Peyer's patch (tissue), 4 donors: ENCODE measurements around the gene DMKN.

Experiments
- POLR2A ChIP-seq, 2 donors: fragments of 450-650 bp; IDR thresholded peaks; one replicate each; pipeline ENCODE4 v1.5.1; 2017; ENCODE audit warnings: antibody characterized with exemption in 2 of 2, mild to moderate bottlenecking in 2 of 2, moderate library complexity in 2 of 2
- TF ChIP-seq, protein P1 (sequence below), 6 experiments: fragments of 450-650 bp in 4 of 6; fragments of 200-600 bp in 2 of 6; sonication (generic) in 1 of 6; IDR thresholded peaks; one replicate each; pipeline ENCODE4 v1.5.1; 2017 to 2019; ENCODE audit warnings: antibody characterized with exemption in 6 of 6, mild to moderate bottlenecking in 3 of 6, moderate library complexity in 1 of 6

DNA sequence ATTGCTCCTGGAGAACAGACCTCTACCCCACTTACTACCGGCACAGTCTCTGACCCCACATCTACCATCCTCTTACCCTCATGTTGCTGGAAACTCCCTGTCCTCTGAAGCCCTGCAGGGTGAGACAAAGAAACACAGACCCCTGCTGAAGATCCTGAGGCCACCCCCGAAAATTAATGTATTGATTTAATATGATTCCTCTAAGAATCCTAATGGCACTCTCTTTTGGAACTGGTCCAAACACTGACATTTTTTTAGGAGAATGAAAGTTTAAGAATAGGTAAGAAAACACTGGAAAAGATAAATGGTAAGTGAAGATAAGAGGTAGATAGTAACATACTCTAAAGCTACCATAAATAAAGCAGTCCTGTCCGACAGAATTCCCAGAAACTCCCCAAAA, 5.3 kb downstream of the DMKN start:
- TF ChIP-seq, protein P1, sequence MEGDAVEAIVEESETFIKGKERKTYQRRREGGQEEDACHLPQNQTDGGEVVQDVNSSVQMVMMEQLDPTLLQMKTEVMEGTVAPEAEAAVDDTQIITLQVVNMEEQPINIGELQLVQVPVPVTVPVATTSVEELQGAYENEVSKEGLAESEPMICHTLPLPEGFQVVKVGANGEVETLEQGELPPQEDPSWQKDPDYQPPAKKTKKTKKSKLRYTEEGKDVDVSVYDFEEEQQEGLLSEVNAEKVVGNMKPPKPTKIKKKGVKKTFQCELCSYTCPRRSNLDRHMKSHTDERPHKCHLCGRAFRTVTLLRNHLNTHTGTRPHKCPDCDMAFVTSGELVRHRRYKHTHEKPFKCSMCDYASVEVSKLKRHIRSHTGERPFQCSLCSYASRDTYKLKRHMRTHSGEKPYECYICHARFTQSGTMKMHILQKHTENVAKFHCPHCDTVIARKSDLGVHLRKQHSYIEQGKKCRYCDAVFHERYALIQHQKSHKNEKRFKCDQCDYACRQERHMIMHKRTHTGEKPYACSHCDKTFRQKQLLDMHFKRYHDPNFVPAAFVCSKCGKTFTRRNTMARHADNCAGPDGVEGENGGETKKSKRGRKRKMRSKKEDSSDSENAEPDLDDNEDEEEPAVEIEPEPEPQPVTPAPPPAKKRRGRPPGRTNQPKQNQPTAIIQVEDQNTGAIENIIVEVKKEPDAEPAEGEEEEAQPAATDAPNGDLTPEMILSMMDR (IDR thresholded peaks at IDR 0.05): no peak
- no peak for TF ChIP-seq POLR2A (IDR thresholded peaks at IDR 0.05)
